IMR-90 (cell line): ENCODE data around the gene MACC1.

ENCODE experiments used
- CEBPB ChIP-seq: IDR thresholded peaks from 2 replicates; pipeline ENCODE4 v1.6.1; 2012; ENCODE audit warnings: low read depth, low read length, improper control_type of control experiment
- ELK1 ChIP-seq: fragments of 150-350 bp; IDR thresholded peaks from 2 replicates; pipeline ENCODE4 v1.6.1; 2016; ENCODE audit warnings: low read depth, mild to moderate bottlenecking, low read length, moderate library complexity, borderline replicate concordance
- MAZ ChIP-seq: IDR thresholded peaks from 2 replicates; pipeline ENCODE4 v1.6.1; 2012; ENCODE audit warnings: low read depth, mild to moderate bottlenecking, low read length, improper control_type of control experiment, moderate library complexity, borderline replicate concordance
- MXI1 ChIP-seq: IDR thresholded peaks from 2 replicates; pipeline ENCODE4 v1.6.1; 2012; ENCODE audit warnings: low read depth, mild to moderate bottlenecking, low read length, moderate library complexity, borderline replicate concordance
- NFE2L2 ChIP-seq: fragments of 150-350 bp; IDR thresholded peaks from 2 replicates; pipeline ENCODE4 v1.6.1; 2016; ENCODE audit warnings: low read depth, mild to moderate bottlenecking, low read length
- POLR2A ChIP-seq: IDR thresholded peaks from 2 replicates; pipeline ENCODE4 v1.6.1; 2012; ENCODE audit warnings: mild to moderate bottlenecking, low read depth, low read length
- RAD21 ChIP-seq: IDR thresholded peaks from 2 replicates; pipeline ENCODE4 v1.6.1; 2012; ENCODE audit warnings: low read length, improper control_type of control experiment
- RCOR1 ChIP-seq: IDR thresholded peaks from 2 replicates; pipeline ENCODE4 v1.6.1; 2012; ENCODE audit warnings: mild to moderate bottlenecking, low read length, improper control_type of control experiment; ENCODE audit not compliant: insufficient replicate concordance
- RFX5 ChIP-seq: IDR thresholded peaks from 2 replicates; pipeline ENCODE4 v1.8.0; 2012; ENCODE audit warnings: low read depth, mild to moderate bottlenecking, low read length, moderate library complexity
- SMC3 ChIP-seq: fragments of 150-350 bp; IDR thresholded peaks from 2 replicates; pipeline ENCODE4 v1.6.1; 2016; ENCODE audit warnings: low read depth, mild to moderate bottlenecking, antibody characterized with exemption, low read length, moderate library complexity
- TF ChIP-seq, protein P1 (sequence below): conservative IDR thresholded peaks from 2 replicates; pipeline ENCODE4 v1.5.1; 2012; ENCODE audit warnings: mild to moderate bottlenecking, low read depth, low read length, improper control_type of control experiment
- TF ChIP-seq, protein P2 (sequence below): fragments of 150-350 bp; IDR thresholded peaks from 2 replicates; pipeline ENCODE4 v1.6.1; 2017; ENCODE audit warnings: mild to moderate bottlenecking, antibody characterized with exemption, low read length, low read depth

DNA sequence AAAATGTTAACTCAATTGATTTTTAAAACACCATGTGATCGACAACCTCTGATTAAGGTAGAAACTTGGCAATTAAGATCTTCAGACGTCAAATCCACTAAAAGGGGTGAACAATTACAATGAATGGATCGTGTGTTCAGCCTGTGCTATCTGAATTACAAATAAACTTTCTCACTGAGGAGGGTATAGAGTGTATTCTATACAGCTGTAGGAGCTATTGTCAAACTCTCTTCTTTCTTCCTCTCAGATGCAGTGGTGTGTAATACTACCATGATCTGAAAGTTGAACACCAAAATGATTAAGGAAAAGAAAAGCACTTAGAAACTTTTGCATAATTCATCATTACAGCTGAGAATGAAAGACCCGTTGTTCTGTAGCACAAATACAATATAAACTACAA, 32.2 kb upstream of the MACC1 start:
- TF ChIP-seq, protein P1, sequence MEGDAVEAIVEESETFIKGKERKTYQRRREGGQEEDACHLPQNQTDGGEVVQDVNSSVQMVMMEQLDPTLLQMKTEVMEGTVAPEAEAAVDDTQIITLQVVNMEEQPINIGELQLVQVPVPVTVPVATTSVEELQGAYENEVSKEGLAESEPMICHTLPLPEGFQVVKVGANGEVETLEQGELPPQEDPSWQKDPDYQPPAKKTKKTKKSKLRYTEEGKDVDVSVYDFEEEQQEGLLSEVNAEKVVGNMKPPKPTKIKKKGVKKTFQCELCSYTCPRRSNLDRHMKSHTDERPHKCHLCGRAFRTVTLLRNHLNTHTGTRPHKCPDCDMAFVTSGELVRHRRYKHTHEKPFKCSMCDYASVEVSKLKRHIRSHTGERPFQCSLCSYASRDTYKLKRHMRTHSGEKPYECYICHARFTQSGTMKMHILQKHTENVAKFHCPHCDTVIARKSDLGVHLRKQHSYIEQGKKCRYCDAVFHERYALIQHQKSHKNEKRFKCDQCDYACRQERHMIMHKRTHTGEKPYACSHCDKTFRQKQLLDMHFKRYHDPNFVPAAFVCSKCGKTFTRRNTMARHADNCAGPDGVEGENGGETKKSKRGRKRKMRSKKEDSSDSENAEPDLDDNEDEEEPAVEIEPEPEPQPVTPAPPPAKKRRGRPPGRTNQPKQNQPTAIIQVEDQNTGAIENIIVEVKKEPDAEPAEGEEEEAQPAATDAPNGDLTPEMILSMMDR: no peak
- TF ChIP-seq POLR2A (no peak), RAD21 (no peak), NFE2L2 (no peak), MXI1 (no peak), ELK1 (no peak), RFX5 (no peak), MAZ (no peak), CEBPB (no peak), RCOR1 (no peak), SMC3 (no peak)
- TF ChIP-seq, protein P2, sequence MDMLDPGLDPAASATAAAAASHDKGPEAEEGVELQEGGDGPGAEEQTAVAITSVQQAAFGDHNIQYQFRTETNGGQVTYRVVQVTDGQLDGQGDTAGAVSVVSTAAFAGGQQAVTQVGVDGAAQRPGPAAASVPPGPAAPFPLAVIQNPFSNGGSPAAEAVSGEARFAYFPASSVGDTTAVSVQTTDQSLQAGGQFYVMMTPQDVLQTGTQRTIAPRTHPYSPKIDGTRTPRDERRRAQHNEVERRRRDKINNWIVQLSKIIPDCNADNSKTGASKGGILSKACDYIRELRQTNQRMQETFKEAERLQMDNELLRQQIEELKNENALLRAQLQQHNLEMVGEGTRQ: no peak
